Activated gamma-delta T cell (primary cell): Measurements from ENCODE around the gene KIAA0825.

ENCODE experiments used
- DNase-seq: peaks from one replicate; lab custom pipeline; 2025; lab: John Stamatoyannopoulos, UW
- total RNA-seq, 2 donors: gene quantifications; one replicate each; lab custom pipeline; 2026; lab: John Stamatoyannopoulos, UW

KIAA0825 gene
- 5.6 to 10.4 reads per million in 2 donors for total RNA-seq

- DNase-seq, result peak; percentile 62
These were observed at the start of gene KIAA0825, which contains the start of gene SLF1 for GRCh38 chr5:94618493-94619328. Gene KIAA0825 (minus strand): TSS chr5:94618604. CDS start chr5:94537126, 81,478 bp downstream. Gene SLF1 (plus strand): TSS chr5:94618669. CDS start chr5:94628811, 10,142 bp downstream.

- DNase-seq, result no peak
These were observed 49.5 kb upstream of the KIAA0825 start for GRCh38 chr5:94667937-94668336.

GRCh38 chr5:94661086-94661485 is 42.7 kb upstream of the KIAA0825 start:
- no peak for DNase-seq

GRCh38 chr5:94660506-94660905 is 42.1 kb upstream of the KIAA0825 start:
- DNase-seq, result no peak

- no peak for DNase-seq
These were observed 39.9 kb upstream of the KIAA0825 start for GRCh38 chr5:94658272-94658671.

GRCh38 chr5:94649874-94650273 is 31.5 kb upstream of the KIAA0825 start:
- DNase-seq, result no peak

- DNase-seq, result no peak
These were observed 28.4 kb upstream of the KIAA0825 start for GRCh38 chr5:94646758-94647157.

- no peak for DNase-seq
These were observed 26.6 kb upstream of the KIAA0825 start for GRCh38 chr5:94645053-94645452.

- no peak for DNase-seq
These were observed 21.8 kb upstream of the KIAA0825 start for GRCh38 chr5:94640176-94640575.

GRCh38 chr5:94632024-94632423 is 13.6 kb upstream of the KIAA0825 start:
- no peak for DNase-seq

GRCh38 chr5:94627191-94627590 is 8.8 kb upstream of the KIAA0825 start:
- no peak for DNase-seq

- DNase-seq, result no peak
These were observed 5.5 kb upstream of the KIAA0825 start for GRCh38 chr5:94623877-94624276.

GRCh38 chr5:94623011-94623410 is 4.6 kb upstream of the KIAA0825 start:
- no peak for DNase-seq

- no peak for DNase-seq
These were observed 3.4 kb upstream of the KIAA0825 start for GRCh38 chr5:94621763-94622162.

GRCh38 chr5:94620256-94620655 is 1.9 kb upstream of the KIAA0825 start:
- no peak for DNase-seq

- no peak for DNase-seq
These were observed 343 bp downstream of the KIAA0825 start for GRCh38 chr5:94618029-94618492.

- DNase-seq, result no peak
These were observed 2.5 kb downstream of the KIAA0825 start for GRCh38 chr5:94615862-94616261.

GRCh38 chr5:94614156-94614805 is 4.1 kb downstream of the KIAA0825 start:
- no peak for DNase-seq

GRCh38 chr5:94613583-94613982 is 4.8 kb downstream of the KIAA0825 start:
- no peak for DNase-seq

GRCh38 chr5:94595281-94595840 is 23.0 kb downstream of the KIAA0825 start:
- no peak for DNase-seq

GRCh38 chr5:94577466-94578245 is 40.7 kb downstream of the KIAA0825 start:
- no peak for DNase-seq

- no peak for DNase-seq
These were observed 43.2 kb downstream of the KIAA0825 start for GRCh38 chr5:94575196-94575595.
